HG03280 (cell line): ENCODE measurements around the gene HMX1.

Source experiments
- ATAC-seq: cut with Tn5 transposase; IDR thresholded peaks from one replicate; pipeline ENCODE4 v1.9.1; 2021; ENCODE audit warnings: mild to moderate bottlenecking, moderate library complexity; ENCODE audit not compliant: unreplicated experiment

The HMX1 gene

DNA sequence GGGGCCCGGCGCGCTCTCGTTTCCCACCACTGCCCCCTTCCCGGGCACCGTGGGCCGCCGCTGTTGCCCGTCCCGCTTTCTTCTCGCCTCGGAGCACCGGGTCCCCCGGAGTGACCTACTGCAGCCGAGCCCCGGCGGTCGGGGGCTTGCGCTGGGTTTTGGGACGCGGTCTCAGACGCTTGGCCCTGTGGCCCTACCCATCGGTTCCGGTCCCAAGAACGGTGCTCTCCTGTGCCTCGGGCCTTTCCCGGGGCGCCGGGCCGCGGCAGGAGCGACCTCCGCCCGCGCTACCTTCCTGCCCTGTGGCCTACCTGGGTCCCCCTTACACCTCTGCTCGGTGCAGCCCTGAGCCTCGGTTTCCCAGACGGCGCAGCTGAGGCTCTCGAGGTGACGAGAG, 21.6 kb upstream of the HMX1 start:
- no peak for ATAC-seq

DNA sequence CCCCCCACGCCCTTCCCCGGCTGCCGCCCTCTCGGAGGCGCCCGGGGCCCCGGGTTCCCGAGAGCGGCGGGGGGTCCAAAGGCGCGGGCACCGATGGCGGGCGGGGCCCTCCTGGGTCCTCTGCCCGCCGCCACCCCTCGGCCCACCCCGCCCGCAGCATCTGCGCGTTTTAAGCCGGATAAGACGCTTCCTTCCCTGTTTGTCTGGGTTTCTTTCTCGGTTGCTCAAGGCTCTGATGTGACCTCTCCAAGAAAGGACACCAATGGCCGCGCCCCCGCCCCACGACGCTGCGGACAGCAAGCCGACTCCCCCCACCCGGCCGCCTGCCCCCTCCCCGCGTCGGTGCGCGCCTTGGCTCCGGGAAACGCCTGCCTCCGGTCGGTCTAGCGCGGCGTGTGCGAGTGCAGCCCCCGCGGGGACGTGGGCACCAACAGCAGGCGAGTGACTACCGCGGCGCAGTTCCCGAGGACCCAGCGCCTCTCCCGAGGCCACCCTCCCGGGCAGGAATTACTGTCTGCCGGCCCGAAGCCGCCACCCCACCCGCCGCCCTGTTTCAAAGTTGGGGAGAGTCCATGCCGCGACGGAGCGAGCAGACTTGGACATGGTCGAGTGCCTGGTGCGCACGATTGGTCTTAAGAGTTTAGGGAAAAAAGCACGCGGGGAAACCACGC, 21.1 kb upstream of the HMX1 start:
- ATAC-seq = no peak

DNA sequence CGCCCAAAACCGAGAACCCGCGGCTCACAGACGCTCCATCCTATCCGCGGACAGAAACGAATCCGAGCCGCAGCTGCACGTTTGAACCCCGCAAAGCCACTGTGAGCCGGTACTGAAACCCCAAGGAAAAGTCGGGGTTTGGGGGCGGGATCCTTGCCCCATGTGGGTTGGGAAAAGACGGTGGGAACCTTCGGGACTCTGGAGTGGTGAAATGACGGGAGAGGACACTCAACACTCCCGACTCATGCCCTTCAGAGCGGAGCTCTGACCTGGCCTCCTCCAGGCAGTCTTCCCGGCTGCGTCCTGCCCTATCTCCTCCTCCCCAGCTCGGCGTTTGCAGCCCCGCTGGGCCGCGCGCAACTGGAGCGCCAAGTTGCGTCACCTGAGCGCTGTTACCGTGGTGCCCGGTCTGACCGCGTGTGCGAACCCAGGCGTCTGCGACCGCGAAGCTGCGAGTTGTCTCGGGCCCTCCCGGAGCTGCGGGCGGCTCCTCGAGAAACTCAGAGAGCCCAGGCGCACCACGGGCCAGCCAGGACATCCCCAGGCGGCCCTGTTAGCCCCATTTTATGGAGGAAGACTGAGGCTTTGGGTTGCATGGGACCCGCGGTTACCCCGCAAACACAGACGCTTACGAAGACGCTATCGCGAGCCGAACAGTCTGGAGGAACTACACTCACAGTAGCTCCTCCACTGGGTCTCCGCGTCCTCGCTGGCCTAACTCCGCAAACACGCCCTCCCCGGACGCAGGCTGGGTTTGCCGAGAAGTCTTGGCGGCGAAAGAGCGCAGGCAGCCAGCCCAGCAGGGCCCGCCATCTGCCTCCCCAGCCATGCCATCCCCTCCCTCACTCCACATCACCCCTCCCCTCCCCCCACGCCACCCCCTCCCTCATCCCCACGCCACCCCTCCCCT, 20.3 kb upstream of the HMX1 start:
- no peak for ATAC-seq

DNA sequence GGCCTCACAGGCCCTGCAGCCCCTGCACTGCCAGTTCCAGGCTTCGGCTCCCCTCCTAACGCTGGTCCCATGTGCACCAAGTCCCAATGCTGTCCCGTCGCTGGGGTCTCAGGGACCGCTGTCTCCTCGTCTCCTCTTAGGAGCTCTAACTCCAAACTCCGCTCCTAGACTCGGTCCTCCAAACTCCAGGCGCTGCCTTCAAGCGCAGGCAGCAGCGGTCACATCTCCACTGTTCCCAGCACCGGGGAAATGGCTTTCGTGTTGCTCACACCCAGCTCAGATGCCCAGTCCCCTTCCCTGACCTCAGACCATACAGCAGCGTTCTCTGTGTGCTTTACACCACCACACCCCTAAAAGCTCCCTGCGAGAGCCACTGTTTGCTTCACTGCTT, 19.6 kb upstream of the HMX1 start:
- ATAC-seq = no peak

DNA sequence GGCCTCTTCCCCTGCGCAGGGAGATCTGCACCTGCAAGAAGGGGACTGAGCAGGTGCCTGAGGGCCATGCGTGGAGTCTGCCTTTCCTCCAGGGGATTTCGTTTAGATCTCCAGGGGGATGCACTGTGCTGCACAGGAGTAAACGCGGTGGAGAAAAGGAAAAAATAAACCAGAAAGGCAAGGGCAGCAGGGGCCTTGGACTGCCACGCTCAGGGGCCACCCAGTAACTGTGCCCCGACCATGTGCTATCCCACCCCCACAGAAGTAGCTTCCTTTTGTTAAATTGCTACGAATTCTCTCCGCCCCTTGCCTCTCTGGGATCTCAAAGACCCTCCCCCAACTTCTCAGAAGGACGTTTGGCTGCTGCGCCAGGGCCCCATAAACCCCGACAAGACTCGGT, 17.2 kb upstream of the HMX1 start:
- no peak for ATAC-seq

DNA sequence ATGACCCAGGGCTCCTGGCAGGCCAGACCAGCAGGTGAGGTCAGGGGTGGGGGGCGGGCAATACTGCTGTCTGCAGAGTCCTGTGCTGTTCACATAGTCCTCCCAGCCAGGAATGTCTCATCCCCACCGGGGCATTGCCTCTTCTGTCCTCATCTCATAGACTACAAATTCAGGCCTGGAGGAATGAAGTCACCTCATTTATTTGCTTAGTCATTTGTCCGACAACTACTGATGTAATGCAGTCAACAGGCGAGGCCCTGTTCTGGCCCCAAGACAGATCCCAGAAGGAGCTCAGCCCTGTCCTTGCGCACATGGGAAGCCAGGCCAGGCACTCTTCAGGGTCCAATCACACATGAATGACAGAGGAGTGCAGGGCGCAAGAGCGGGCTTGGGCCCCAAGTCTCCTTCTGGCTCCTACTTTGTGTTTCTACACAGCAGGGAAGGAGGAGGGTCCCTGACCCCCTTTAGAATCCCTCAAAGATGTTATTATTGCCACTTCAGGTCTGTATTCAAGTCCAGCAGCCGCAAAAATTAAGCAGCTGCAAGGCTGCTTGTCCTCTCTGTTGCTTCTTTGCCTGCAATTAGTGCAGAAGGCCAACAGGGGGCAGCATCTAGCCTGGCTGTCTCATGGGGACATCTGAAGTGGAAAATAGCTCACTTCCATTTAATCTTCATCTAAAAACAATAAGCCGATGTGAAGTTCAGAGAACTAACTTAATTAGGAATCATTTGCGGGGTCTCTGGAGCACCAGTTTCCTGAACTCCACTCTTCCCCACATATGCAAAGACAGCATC, 15.2 kb upstream of the HMX1 start:
- ATAC-seq = no peak

DNA sequence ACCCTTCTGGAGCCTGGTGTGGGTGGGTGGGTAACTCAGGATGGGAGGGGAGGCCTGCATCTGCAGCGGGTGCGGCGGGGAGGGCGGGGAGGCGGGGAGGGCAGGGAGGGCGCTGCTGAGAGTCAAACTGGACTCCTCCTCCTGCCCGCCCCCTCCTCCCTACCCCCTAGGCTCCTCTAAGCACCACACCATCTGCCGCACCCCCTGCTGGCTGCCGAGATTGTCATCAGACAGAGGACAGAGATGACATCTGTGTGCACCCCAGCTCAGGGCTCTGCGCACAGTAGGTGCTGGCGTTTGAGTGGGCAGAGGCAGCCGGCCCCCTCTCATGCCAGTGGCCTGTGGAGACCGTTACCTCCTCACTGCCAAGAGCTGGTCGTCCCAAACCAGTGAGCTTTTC, 10.6 kb upstream of the HMX1 start:
- no peak for ATAC-seq

DNA sequence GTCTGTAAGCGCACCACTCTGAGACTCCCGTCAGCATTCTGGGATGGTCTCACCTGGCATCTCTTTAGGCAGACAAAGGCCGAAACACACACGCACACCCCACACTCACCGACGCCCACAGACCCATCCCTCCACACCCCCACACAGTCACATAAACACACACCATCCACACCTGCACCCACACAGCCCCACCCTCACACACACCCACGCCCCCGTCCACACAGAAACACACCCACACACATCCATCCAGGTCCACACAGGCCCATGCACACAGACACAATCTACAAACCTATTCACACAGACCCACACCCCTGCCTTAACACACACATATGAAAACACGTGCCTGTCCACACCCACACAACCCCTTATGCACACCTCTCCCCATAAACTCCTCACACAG, 9.2 kb upstream of the HMX1 start:
- no peak for ATAC-seq

DNA sequence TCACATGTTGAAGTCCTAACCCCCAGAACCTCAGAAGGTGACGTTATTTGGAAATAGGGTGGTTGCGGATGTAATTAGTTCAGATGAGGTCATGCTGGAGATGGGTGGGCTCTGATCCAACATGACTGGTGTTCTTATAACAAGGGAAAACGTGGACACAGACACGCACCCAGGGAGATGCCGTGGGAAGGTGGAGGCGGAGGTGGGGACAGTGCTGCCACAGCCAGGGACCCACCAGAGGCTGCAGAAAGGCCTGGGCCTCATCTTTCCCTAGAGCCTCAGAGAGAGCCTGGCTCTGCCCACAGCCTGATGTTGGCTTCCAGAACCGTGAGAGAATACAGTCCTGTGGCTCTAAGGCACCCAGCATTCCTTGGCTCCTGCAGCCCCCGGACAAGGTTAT, 7.9 kb upstream of the HMX1 start:
- no peak for ATAC-seq

DNA sequence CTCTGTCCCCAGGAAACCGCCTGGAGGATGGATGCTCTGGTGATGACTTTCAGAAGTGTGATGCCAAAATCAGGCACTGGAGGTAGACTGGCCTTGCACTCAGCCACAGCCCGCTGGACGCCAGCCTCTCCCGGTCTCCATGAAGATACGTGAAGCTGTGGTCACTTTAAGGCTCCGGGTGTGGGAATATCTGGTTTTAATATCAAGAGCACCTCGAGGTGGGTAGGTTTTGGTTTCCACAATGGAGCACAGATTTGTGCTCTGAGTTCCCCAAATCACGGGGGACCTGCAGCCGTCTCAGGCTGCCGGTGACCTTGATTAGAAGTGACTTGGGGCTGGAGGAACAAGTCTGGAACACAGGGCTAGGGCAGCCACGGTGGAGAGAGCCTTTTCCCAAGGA, 6.8 kb upstream of the HMX1 start:
- no peak for ATAC-seq

DNA sequence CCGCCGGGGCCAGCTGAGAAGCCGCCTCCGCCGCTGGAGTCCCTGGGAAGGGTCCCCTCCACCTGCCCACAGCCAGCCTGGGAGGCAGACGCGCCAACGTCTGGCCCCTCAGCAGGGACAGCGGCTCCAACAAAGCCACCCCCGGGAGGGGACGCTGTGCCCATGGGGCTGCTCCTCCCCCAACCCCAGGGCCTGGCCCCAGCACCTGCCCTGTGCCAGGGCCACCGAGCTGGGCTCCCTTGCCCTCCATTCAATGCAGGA, 6.1 kb upstream of the HMX1 start:
- ATAC-seq = no peak

DNA sequence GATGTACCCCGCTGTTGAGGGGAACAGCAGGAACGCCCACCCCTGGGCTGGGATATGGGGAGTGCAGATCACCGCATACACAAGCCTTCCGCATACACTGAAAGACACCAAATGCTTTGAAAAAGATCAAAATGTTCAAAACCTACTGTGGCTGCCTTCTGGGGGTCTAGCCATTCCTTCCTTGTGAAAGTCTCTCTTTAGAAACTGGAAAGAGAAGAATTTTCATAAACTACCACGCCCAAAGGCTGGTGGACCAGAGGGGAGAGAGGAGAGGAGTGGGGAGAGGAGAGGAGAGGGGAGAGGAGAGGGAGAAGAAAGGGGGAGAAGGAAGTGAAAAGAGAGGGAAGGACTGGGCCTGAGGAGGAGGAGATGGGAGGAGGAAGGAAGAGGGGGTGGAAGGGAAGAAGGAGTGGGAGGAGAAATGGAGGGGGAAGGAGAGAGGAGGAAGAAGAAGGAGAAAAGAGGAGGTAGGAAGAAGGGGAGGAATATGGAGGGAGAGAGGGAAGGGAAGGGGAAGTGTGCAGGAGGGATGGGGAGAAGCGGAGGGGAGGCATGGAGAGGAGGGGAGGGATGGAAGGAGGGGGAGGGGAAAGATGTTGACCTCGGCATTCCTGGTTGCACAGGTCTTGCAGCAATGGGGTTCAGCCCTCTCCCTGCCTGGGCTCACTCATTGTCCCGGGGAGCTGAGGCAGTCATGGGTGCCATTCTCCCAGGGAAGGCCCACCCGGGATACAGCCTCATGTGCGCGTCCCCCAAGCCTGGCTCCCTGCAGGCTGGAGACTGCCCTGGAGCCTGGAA, 5.5 kb upstream of the HMX1 start:
- no peak for ATAC-seq

DNA sequence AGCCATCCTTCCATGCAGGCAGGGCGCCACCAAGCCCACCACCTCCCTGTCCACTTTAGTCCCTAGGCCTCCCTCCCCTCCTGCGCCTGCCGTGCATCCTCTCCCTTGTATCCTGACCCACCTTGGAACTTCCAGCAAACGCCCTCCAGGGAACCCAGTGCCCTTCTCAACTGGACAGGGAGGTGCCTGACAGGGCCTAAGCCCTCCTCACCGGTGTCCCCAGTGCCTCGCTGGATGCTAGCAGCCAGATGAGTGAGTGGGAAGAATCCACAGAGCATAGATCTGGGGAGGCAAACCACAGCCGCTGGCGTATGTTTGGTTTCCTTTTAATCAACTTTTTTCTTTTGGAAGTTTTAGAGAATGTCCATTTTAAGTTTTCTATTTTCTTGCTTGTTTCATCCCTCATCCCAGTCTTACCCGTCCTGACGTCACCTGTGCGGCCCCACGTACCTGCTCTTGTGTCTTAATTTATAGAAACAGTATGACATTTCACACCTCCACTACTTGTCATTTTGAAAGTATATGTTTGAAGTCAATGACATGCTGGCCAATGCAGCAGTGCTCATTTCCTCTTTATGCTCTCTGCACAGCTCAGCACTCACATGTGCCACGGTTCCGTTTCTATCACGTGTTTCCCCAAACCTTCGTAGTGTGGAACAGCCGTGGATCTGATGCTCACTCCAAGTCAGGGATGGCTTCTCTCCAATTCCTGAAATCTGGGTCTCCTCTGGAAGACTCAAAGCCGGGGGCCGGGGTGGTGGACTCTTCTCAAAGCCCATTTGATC, 3.4 kb upstream of the HMX1 start:
- ATAC-seq = no peak

DNA sequence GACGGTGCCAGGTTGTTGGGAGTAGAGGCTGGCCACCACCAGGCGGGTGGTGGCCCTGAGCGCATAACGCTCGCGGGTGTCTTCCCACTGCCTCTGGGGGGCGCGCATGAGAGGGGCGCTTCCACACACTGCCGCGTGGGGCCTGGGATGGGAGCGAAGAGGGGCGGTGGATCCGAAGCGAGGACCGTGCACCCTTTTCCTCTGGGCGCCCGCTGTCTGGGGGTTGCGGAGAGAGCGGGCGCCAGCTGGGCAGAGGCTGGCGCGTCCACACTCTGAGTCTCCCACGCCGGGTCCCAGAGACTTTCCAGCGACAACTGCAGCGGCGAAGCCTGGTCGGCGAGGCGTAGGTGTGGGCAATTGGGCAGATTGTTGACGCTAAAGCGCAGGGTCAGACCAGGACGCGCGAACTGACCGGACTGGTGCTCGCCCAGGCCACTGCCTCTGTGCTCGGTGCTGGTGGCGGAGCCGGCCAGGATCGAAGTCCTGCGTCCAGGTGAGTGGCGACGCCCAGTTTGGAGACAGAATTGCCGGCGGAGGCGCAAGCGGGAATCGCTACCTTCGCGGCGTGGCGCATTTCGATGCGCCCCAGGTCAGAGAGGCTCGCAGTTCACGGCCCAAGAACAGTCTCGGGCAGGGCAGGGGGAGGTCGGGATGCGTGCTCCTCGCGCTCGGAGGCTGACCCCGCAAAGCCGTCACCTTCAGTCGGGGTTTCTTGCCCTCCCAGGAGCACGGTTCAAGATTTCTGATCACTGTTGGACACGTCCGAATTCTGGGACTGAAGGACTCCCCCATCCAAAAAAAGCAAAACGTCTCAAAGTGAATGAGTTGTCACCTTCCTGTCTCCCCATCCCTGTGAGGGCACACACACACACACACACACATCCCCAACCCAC, 2.6 kb upstream of the HMX1 start:
- no peak for ATAC-seq

DNA sequence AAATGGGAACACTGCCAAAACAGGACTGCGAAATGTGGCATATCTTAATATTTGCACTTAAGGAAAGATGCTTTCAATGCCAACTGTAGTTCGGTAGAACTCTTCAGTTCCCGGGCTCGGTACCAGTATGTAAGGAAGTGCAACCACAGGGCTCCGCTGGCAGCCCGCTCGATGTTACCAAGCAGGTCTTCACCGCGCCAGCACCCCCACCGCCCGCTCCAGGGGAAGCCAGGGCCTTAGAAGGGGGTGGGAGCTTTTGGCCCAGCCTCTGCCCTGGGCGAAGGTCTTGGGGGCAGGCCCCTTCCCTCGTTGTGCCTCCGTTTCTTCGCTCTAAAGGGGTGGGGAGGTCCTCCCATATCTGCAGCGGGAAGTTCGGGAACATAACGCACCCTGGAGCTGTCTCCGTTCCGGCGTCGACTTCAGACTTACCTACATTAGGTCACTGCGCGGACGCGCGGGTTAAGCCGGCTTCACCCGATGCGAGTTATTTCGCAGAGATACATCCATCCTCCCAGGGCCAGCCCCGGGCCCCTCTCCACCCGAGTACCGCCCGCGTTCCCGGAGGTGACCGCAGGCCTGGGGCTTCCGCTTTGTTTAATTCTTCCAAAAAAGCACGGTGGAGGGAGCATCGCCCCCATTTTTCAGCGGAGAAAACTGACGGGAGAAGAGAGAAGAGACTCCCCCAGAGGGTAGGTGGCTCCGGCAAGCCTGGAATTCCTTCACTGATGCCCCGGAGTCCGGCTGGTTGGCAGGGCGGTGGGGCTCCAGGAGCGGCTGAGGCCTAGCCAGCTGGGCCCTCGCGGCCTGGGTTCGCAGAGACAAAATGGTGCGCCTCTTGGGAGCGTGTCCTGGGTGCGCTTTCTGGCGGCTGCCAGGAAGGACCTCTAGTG, 1.0 kb upstream of the HMX1 start:
- ATAC-seq = no peak

DNA sequence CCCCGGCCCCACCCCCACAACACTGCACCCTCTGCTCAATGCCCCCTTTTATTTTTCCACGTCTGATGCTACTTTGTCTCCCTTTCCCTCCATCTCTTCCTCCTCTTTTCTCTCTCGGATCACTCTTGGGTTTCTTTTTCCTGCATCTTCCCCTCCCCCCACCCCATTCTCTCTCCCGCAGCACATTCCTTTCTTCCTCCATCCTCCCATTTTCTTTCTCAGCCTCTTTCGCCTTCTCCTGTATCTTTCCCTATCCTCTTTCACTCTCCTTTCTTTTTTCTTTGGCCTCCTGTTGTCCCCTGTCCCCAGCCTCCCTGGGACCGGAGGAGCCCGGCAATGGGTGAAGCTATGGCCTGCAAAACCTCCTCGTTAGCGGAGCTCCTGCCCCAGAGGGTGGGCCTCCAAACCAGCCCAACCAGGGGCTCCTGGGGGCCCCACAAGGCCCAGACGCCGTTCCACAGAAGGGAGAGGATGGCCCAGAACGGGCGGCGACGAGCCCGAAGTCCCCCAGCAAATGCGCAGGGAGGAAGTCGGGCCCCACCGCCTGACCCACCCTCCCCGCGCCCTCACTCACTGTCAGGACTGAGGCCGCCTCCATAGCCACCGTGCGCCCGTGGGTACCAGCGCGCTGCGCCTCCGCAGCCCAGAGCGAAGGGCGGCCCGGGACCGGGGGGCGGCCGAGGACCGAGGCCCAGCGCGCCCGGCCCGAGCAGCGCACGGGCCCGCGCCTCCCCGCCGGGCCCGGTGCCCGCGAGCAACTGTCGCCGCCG, 807 bp downstream of the HMX1 start:
- no peak for ATAC-seq

DNA sequence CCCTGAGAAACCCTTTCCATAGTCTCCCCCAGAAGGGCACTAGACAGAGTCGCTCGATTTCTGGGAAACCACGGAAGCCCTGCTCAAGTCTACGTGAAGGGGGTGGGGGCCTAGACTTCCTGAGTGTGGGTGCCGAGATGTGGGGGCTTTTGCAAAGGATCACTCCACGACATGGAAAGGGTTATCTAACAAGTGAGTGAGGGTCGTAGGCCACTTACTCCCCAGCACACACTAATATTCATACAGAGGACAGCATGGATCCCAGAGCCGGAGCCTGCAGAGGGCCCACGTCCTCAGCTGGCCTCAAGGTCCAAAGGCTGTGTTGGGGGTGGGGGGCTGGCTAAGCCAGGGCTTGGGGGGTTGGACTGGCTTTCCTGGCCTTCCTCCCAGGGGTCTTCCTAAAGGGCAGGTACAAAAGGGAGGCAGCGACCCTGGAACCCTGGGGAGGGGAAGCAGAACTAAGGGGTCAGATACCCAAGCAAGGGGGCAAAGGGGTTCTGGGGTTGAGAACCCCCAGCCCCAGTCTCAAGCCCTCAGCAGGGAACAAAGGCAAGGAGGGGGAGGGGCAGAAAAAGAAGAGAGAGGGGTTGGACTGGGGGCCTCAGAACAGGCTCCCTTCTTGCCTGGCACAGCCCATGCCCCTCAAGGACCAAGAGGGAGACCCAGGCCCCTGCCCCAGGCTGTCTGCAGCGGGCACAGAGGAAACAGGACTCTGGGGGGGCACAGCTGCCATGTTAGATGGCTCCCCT, 1.6 kb downstream of the HMX1 start:
- ATAC-seq = no peak
